CD4-positive, alpha-beta T cell treated with Interleukin-2 at 100 ng/mL for 4 hours (primary cell): ENCODE results near the gene SH3PXD2B.
"Not testable (repeated sequence)": the region's sequence is repeated elsewhere in the genome, so short reads cannot be mapped to it uniquely, and the experiment has no call there.

Source experiments
- DNase-seq: peaks from one replicate; pipeline ENCODE4 v3.0.0-alpha.2; 2020; ENCODE audit warnings: low spot score

SH3PXD2B gene

DNA sequence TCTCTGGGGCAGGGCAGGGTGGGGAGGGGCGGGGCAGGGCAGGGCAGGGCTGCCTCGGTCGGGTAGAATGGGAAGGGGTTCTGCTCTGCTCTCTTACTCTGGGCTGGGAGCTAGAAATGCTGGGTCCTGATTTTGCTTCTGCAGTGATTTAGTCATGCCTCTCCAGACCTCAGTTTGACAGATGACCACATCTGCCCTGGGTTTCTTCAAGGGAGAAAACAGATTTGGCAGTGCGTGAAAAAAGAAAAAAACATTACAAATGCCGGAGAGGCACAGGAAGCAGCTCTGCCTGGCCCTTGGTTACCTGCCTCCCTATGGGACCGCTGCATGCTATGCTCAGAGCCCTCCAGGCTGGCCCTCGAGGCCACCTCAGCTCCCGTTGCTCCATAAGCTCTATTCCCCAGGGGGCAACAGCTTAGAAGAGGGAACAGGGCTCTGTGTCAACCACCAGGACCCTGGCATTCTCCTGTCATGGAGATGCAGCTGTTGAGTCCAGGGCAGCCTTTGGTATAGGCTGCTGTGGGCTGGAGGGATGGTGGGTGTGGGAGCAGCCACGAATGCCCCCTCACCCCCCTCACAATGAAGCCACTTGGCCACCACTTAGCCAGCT, 117.5 kb downstream of the SH3PXD2B start:
- DNase-seq: no peak

DNA sequence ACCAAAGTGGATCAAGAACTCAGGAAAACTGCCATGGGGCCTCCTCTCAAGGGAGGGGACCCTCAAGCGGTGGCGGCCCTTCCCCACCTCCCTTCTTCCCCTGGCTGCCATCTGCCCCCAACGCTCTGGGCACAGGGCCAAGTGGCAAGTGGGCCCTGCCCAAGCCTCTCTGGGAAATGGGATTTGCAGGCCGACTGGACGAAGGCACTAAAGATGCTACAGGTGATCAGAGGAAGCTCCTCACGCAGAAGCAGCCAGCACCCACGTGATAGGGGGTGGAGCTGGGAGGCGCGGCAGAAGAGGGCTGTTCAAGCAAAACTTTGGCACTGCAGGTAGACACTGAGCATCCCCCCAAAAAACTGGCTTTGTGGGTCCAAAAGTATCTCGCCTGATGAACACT, 118.1 kb downstream of the SH3PXD2B start:
- DNase-seq: no peak

DNA sequence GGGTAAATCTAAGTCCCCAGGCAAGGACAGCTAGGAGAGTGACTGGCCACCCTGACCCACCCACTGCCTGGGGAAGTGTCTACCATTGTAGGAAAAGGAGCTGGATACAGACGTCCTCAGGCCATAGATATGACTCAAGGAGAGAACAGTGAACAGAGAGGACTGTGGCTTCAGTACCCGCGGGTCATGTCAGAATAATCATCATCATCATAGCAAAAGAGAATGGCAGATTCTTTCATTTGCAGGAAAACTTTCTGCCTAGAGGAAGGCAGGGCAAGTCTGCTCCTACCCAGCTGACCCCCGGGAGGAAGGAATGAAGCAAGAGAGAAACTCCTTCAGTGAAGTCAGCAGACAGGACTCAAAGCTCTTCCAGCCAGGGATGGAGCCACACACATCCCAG, 118.6 kb downstream of the SH3PXD2B start:
- no peak for DNase-seq

DNA sequence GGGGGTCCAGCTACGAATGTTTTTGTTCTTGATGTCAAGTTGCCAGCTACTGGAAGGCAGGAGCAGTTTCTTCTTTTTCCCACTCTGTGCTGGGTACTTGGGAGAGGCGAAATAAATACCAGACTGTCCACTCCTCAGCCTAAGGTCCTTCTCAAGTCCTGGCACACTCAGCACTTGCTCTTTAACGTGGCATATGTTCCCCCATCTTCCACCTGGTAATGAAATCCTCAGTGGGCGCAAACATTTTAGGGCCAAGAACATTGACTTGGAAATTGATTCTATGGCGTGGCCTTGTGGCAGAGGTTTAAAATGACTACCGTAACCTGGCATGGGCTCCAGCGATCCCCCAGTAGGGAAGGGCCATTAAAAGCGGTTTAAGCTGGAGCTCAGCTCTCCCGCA, 119.7 kb downstream of the SH3PXD2B start:
- DNase-seq: no peak

DNA sequence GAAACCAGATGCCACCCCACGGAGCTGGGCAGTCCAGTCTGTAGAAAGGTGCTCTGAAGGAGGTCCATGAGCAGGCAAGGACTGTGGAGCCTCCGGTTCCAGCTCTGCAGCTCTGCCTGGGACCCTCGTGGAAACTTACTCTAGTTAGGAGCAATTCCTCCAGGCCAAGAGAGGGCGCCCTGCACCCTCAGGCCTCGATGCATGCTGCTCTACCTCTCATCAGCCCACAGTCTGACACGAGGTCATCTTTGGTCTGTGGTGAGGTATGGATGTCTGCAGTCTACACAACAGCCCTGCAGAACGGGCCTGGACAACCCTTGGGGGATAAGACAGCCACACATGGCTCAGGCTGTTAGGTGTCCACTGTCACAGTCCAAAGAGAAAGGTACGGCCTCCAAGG, 120.1 kb downstream of the SH3PXD2B start:
- DNase-seq: no peak

DNA sequence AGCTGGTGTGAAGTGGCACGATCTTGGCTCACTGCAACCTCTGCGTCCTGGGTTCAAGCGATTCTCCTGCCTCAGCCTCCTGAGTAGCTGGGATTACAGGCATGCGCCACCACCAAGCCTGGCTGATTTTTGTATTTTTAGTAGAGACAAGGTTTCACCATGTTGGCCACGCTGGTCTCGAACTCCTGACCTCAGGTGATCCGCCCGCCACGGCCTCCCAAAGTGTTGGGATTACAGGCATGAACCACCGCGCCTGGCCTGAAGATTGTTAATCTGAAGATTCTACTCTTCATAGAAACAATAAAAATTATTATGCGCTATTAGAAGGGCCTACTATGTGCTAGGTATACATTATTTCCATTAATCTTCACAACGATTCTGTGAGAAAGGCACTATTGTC, 127.4 kb downstream of the SH3PXD2B start:
- not testable (repeated sequence) for DNase-seq

DNA sequence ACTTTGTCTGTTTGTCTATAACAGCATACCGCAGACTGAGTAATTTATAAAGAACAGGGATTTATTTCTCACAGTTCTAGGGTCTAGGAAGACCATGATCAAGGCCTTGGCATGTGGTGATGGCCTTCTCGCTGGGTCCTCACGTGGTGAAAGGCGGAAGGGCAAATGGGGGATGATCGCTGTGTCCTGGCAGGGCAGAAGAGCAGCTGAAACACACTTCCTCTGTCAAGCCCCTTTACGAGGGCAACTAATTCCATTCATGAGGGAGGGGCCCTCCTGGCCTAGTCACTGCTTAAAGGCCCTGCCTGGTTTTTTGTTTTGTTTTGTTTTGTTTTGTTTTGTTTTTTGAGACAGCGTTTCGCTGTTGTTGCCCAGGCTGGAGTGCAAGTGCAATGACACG, 128.9 kb downstream of the SH3PXD2B start:
- DNase-seq: no peak

DNA sequence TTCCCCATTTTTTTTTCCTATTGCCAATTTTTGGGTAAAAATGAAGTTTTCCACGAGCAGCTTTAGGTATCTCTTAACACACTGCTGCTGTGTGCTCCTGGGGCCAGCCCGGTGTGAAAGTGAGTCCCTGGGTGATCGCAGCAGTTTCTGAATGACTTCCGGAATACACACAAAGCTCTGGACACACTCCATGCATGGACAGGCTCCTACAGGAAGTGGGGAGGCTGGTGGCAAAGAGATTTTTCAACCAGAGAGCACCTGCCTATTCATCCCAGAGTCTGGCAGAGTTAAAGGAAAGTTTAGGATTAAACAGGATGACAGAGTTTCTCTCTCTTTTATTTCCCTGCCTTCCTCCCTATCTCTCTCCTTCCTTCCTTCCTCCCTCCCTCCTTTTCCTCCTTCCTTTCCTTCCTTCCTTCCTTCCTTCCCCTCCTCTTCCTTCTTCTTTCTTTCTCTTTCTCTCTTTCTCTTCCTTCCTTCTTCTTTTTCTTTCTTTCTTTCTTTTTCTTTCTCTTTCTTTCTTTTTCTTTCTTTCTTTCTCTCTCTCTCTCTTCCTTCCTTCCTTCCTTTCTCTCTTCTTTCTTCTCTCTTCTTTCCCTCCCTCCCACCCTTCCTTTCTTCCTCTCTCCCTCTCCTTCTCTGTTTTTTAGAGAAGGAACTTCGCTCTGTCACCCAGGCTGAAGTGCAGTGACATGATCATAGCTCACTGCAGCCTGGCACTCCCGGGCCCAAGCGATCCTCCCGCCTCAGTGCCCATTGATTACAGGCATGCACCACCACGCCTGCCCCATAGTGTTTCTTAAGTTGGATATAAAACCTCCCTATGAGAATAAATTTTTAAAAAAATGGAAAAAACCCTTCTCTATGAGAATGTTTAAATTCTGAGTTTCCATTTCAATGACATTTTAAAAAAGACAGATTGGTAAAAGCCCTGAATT, 132.0 kb downstream of the SH3PXD2B start:
- DNase-seq: no peak

DNA sequence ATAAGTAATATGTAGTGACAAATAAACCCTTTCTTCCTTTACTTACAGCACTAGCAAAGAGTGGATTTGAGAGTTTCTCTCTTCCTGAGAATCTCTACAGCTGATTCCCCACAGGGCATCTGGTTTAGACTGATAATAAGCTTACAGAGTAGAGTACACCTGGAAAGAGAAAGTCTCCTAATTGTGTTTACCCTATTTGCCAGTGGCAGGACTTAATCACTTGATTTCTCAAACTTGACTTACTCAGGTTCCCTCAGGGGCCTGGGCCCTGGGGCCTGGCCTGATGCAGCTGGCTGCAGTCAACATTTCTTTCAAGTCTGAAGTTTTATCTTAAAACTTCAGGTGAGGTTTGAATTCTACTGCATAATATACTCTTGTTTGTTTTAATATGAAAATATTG, 132.7 kb downstream of the SH3PXD2B start:
- DNase-seq: no peak

DNA sequence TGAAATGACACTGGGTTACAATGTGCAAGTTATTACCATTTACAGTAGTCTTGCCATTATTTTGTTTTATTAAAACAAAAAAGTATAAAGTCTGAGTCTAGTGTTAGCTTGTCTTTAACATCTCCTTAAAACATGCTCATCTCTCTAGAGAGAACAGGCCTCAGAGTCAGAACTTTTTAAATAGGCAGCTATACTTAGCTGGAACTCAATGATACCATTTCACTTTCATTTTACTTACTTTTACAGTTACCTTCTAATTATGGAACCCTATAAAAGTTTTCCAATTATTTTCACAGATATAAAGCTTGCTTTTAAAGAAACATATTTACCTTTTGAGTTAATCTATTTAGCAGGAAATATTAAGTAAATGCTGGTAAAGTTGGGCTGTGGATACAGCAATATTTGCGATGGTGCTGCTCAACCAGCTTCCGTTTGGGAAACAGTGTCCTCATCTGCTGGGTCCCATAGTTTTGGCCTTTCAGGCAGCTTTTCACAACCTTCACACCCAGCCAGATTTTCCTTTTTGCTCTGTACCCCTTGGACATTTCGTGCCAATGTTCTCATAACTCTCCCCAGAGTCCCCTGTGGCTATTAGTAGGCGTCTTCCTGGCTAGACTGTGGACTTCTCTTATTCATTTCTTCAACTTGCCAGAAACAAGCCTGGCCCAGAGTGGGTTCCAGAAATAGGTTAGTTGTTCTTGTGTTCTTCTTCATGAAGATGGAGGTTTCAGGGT, 134.4 kb downstream of the SH3PXD2B start:
- DNase-seq: no peak

DNA sequence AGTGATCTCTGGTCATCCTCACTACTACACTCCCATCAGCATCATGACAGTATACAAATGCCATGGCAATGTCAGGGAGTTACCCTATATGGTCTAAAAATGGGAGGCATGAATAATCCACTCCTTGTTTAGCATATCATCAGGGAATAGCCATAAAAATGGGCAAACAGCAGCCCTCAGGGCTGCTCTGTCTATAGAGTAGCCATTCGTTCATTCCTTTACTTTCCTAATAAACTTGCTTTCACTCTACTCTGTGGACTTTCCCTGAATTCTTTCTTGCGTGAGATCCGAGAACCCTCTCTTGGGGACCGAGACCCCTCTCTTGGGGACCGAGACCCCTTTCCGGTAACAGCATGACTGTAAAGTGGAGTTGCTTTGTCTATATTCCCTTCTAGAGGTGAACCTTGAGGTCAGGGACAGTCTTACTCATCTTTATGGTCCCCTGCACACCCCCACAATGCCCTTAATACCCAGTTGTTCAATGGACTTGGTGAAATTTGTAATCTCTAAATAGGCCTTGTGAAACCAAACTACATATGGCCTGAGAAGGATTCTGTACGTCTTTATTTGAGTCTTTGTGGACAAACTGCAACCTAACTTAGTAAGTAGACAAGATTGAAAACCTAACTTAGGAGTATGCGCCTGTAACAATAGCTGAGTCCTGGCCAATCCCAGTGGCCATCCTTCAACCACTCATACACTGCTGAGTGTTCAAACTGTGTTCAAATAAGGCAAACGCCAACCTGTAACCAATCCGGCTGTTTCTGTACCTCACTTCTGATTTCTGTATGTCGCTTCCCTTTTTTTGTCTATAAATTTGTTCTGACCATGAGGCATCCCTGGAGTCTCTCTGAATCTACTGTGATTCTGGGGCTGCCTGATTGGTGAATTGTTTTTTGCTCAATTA, 138.5 kb downstream of the SH3PXD2B start:
- no peak for DNase-seq

DNA sequence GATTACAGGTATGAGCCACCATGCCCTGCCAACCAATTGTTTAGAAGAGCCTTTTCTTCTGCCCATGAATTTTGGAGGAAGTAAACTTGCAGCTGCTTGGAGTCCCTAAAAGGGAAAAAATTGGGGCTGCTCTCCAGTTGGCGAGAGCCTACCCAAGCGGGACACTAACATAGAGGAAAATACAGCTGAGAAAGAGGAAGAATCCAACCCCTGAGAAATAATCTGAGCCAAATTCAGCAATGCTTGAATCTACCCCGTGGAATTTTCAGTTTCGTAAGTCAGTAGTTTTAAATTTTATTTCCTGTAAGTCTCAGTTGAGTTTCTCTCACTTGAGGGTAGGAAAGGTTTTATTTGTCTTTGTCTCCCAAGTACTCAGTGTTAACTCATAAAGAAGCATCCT, 140.4 kb downstream of the SH3PXD2B start:
- no peak for DNase-seq

DNA sequence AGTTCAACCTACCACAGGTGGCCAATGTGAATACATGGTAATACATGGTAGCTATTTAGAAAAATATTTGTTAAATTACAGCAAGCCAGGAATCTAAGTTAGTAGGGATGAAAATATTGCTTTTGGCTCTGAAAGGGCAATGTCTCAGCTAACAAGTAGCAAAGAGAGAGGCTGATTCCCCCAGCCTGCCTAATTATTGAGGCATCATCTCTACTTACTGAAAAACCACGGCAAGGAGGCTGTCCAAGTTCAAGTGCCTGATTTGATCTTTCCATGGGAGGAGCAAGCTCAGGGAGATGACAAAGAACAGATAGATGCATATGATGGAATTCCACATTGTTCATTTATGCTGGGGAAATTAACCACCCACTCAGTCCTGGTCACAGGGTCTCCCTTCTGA, 142.0 kb downstream of the SH3PXD2B start:
- DNase-seq: no peak

DNA sequence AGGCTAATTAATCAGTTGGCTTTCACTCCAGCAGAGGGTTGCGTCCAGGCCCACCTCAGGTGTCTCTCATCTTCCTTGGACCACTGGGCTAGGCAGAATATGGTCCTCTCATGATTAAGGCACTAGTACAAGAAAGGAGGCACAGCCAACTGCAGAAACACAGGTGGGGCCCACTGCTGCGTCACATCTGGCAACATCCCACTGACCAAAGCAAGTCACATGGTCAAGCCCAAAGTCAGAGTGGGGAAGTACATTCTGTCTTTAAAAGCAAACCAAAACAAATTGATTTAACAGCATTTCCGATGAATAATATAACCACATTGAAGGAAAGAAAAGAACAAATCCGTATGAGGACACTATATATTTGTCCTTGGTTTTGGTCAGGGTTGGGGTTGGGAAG, 142.7 kb downstream of the SH3PXD2B start:
- DNase-seq: no peak

DNA sequence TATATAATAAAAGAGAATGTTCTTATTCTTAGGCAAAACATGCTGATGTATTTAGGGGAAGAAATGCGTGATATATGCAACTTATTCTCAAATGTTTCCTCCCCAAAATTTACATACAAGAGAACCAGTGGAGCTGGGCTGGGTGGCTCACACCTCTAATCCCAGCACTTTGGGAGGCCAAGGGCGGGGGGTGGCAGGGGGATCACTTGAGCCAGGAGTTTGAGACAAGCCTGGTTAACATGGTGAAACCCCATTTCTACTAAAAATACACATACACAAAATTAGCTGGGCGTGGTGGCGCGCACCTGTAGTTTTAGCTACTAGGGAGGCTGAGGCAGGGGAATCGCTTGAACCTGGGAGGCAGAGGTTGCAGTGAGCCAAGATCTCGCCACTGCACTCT, 143.3 kb downstream of the SH3PXD2B start:
- no peak for DNase-seq

DNA sequence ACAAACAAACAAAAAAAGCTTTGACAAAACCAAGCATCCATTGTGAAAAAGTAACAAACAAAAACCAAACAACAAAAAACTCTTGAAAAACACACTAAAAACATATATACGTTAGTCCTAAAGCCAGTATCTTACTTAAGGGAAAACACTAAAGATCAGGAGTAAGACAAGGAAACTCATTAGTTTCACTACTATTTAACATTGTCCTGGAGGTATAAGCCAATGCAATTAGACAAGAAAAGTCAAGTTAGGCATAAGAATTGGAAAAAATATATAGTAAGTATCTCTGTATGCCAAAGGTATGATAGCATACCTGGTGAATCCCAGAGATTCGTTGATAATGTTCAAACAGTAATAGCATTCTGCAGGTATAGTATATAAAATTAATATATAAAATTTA, 148.9 kb downstream of the SH3PXD2B start:
- DNase-seq: no peak

DNA sequence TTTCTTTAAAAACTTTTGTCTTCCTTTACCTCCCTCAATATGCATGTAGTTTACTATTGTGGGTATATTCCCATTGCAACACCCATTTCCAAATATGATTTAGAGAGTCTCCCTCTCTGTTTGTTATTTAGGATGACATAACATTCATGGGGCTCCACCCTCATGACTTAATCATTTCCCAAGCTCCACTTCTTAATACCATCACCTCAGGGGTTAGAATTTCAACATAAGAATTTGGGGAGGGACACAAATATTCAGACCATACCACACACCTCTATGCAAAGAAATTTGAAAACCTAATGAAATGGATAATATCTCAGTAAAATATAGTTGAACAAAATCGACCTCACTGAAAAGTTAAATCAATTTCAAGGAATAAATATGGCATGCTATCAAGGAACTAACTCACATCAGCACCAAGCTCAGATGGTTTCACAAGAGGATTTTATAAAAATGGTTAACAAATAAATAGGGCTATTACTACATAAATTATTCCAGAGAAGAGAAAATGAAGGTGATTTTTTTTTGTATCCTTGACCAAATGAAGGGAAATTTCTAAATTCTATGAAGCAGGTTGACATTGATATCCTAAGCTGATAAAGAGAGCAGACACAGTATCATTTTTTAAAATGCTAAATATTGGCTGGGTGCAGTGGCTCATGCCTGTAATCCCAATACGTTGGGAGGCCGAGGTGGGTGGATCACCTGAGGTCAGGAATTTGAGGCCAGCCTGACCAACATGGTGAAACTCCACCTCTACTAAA, 150.6 kb downstream of the SH3PXD2B start:
- DNase-seq: no peak

DNA sequence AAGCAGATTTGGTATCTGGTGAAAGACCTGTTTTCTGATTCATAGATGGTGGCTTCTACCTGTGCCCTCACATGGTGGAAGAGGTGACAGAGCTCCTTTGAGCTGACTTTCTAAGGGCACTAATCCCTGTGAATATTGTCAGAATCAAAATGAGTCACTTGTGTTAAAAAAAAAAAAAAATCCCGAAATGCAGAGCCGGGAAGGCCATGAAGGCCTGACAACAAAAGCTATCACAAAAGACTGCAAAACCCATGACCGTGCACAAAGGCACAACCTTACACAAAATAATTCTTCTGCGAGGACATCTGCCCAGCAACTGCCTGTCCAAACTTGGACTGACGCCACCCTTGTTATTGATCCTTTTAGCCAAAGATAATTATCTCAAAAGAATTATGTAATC, 151.2 kb downstream of the SH3PXD2B start:
- DNase-seq: no peak

DNA sequence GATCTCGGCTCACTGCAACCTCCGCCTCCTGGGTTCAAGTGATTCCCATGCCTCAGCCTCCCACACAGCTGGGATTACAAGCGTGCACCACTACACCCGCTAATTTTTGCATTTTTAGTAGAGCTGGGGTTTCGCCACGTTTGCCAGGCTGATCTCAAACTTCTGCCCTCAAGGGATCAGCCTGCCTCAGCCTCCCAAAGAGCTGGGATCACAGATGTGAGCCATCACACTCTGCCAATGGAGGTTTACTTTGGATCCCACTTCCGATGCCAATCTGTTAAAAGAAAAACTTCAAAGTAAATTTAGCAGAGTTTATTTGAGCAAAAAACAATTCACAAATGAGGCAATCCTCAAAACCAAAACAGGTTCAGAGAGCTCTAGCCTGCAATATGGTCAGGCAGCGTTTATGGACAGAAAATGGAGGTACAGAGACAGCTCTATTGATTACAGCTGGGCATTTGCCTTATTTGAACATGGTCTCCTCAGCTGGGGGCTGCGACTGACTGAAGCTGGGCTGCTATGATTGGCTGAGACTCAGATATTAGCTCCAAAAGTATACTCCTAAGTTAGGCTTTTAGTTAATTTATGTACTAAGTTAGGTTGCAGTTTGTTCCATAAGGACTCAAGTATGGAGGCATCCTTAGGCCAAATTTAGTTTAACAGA, 152.1 kb downstream of the SH3PXD2B start:
- DNase-seq: no peak

DNA sequence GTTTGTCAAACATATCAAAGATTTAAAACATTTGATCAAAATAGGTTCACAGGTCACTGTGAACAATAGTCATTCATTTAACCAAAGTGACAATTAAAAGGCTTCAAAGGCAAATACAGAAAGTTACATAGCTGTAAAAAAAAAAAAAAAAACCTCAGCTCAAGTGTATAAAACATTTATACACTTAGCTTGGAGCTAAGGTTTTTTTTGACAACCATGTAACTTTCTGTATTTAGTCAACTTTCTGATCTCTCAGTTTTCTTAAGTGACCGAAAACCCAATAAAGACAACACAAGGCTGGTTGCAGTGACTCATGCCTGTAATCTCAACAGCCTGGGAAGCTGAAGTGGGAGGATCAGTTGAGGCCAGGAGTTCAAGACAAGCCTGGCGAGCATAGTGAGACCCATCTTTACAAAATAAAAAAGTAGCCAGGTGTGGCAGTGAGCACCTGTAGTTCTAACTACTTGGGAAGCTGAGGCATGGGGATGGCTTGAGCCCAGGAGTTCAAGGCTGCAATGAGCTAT, 154.3 kb downstream of the SH3PXD2B start:
- DNase-seq: no peak
